HG03196 (cell line): ENCODE data around the gene ZNF587B.
"Not testable (repeated sequence)": the region's sequence is repeated elsewhere in the genome, so short reads cannot be mapped to it uniquely, and the experiment has no call there.

Experiments used
- ATAC-seq: cut with Tn5 transposase; IDR thresholded peaks from one replicate; pipeline ENCODE4 v1.9.1; 2021; ENCODE audit not compliant: unreplicated experiment

The ZNF587B gene

DNA sequence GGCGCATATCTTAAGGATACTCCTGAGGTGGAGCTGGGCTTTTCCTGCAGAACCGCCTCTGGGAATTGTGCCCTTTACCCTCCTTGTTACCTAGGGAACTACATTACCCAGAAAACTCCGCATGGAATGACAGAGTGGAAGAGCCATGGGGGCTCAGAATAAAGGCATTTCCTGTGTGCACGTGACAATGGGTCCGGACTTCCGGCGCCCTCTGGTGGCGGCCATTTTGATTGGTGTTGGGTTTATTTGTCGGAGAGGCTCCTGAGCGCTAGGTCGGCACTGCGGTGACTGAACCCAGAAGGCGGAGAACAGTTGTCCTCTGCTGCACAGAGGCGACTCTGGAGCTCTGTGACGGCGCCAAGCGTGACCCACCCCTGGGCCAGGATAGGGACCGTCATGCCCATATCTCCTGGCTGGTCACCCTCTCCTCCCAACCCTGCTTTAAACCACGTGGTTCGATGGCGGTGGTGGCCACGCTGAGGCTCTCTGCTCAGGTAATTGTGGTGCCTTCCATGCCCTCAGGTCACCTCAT, at the start of gene ZNF587B:
TSS of gene ZNF587B (plus strand) at position 229 of the 532 bp plus-strand sequence. CDS start at position 459, 230 bp downstream.
- ATAC-seq, result no peak

DNA sequence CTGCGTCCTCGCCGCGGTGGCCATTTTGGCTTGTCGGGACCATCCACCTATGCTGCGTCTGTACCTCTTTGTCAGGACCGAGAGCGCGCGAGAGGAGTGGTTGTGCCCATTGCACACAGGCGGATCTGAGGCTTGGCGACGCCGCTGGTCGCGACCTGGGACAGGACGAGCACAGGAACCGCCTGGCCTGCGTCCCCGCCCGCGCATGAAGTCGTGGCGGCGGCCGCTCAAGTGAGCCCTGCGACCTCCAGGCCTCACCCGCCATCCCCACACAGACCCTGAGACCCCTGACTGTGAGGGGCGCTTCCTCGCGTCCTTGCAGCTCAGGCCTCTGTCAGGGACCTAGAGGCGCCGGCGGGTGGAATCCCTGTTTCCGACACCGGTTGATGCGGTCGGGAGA, 43.8 kb upstream of the ZNF587B start:
- no peak for ATAC-seq

DNA sequence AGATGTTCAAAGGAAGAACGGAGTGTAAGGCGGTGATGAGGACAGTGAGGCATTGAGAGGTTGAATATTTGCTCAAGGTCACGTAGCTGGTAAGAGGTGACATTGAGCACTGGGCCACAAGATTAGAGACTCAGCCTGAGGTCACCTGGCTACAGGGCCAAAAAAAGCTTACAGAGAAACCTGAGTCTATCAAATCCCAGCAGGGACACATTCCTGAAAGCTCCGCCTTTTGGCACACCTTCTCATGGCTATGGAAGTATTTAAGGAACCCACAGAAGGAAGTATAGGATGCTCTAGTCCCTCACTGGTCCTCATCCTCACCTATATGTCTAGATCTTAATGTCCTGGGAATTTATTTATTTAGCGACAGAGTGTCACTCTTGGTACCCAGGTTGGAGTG, 43.2 kb upstream of the ZNF587B start:
- ATAC-seq, result no peak

DNA sequence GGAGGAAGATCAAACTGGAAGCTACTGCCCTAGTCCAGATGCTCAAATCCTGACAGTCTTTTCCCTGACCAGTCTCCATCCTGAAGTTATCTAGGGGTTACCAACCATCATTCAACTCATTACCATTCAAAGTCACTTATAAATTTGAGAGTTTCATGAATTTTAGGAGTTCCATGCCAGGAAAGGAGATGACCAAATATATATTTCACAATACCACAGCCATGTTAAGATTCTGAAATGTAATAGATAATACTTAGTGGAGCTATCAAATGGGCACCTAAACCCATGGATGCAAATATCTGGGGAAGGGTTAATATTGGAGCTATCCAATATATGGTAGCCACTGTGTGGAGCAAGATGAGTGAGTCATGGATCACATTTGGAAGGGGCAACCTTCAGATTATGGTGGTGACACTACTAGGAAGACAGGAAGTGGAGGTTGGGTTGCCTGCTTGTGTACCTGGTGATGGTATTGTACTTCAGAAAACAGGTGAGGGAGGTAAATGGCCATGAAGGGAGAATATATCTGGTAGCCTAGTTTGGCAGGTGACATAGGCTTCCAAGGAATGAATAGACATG, 41.9 kb upstream of the ZNF587B start:
- ATAC-seq, result no peak

DNA sequence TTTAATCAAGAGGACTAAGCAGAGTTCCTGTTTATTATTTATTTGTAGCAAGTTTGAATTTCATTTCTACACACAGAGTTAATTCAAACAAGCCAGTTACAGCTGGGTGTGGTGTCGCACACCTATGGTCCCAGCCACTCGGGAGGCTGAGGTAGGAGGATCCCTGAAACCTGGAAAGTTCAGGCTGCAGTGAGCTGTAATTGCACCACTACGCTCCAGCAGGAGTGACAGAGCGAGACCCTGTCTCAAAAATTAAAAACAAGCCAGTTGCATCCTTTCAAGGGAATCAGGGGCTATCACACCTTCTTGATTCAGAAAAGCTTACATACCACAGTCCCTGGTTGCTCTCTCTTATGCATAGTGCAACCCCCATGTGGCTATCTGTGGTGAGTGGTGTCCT, 40.8 kb upstream of the ZNF587B start:
- ATAC-seq, result no peak

DNA sequence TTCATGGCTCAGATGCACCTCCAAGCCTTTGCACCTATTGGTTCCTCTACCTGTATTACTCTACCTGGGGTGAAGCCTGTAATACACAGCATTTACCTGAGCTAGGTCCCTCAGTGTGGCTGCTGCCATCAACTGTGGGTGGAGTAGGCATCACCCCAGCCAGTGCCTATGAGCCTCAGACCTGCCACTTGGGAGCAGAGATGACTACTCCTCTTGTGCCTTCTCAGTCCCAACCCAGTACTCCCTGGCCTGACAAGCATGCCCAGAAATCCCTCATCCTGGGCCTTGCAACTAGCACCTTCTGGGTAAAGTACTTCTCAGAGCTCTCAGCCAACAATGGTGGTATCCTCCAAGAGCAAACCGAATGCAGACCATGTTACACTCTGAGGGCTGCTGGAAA, 33.5 kb upstream of the ZNF587B start:
- not testable (repeated sequence) for ATAC-seq

DNA sequence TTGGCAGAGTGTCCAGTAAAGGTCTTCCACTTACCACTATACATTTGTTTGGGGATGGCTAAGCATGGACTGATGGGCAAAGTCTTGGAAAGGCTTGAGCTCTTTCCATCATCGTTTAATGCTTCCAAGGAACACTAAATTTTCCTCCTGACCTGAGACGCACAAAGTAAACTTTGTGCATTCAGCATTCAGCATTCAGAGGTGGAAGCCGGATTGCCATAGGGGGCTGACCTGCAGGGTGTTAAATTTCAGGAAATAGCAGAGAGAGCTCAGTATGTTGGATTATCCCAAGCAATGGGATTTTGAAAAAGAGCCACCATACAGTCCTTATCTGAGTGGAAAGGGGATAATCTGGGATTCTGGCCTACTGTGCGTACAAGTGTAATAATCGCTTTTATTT, 29.4 kb upstream of the ZNF587B start:
- no peak for ATAC-seq

DNA sequence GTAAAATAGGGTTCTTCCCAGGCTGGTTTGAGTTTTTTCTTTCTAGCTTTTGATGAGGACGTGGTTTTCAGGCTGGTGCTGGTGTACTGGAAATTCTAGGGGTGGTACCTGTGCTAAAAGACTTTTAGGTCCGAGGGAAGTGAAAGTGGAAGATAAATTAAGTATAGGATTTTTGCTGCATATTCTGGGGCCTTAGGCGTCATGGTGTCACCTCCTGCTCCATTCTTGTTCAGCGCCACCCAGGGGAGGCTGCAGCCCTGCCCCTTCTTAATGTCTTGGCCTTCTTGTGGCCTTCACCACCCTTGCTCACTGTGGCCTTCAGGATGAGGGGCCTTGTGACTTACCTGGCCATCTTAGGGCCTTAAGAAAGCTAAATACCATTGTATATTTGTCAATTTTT, 27.8 kb upstream of the ZNF587B start:
- ATAC-seq, result no peak

DNA sequence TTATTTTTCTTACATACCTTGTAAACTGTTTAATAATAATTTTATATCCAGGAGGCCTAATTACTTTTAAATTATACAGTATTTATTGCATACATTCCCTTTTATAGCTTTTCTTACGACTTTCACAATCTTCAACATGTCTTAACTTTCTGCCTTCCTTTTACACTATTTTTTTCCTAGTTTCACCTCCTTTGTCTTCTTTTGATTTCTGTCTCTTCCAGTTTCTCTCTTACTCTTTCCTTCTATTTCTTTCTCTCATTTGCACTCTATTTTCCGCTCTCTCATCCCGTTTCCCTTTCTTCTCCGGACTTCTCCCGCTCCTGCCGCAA, 26.9 kb upstream of the ZNF587B start:
- ATAC-seq, result no peak

DNA sequence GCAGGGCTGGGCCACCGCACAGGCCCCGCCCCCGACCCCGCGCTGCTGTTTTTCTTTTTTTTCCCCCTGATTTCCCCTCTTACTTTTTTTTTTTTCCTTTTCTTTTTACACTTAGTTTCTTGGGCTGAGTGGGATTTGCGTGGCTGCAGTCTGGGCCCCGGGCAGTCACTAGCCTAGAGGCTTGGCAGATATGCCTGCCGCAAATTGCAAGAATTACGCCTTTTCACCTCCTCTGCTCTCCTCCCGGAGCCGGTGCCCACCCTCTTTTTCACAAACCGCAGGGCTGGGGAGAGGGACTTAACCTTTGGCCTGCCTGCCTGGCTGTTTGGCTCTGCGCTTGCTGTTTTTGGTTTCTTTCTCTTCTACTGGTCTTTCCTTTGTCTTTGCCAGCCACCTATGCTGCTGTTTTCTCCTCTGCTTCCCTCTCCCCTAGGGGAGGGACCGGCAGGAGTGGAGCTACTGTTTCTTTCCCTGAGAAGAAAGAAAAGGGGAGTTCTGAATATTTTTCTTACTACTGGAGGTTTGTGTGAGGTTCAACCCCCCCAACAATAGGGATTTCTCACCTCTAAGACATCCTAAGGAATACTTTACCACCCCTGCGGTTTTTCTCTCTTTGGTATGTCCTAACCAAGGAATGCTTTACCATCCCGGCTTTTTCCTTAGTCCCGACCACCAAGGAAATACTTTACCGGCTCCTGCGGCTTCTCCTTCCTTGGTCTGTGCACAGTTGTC, 26.3 kb upstream of the ZNF587B start:
- no peak for ATAC-seq

DNA sequence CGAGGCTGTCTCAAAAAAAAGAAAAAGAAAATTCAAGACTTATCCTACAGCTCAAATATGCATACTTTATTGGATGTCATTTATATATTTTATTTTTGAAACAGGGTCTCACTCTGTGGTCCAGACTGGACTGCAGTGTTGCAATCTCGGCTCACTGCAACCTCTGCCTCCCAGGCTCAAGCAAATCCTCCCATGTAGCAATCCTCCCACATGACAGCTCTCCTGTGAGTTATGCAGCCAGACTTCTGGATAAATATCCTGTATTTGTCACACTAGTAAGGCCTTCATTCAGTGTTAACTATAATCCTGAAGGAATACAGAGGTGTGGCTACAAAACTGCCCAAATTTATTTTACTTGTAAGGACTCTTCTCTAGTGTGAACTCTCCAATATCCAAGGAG, 22.6 kb upstream of the ZNF587B start:
- ATAC-seq, result no peak

DNA sequence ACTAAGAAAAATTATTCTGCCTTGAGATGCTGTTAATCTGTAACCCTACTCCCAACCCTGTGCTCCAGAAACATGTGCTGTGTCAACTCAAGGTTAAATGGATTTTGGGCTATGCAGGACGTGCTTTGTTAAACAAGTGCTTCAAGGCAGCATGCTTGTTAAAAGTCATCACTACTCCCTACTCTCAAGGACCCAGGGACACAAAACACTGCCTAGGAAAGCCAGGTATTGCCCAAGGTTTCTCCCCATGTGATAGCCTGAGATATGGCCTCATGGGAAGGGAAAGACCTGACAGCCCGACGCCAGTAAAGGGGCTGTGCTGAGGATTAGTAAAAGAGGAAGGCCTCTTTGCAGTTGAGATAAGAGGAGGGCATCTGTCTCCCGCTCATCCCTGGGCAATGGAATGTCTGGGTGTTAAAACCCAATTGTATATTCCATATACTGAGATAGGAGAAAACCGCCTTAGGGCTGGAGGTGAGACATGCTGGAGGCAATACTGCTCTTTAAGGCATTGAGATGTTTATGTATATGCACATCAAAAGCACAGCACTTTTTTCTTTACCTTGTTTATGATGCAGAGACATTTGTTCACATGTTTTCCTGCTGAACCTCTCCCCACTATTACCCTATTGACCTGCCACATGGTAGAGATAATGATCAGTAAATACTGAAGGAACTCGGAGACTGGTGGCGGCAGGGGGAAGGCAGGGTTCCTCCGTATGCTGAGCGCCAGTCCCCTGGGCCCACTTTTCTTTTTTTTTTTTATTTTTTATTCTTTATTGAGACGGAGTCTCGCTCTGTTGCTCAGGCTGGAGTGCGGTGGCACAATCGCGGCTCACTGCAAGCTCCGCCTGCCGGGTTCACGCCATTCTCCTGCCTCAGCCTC, 19.4 kb upstream of the ZNF587B start:
- not testable (repeated sequence) for ATAC-seq

DNA sequence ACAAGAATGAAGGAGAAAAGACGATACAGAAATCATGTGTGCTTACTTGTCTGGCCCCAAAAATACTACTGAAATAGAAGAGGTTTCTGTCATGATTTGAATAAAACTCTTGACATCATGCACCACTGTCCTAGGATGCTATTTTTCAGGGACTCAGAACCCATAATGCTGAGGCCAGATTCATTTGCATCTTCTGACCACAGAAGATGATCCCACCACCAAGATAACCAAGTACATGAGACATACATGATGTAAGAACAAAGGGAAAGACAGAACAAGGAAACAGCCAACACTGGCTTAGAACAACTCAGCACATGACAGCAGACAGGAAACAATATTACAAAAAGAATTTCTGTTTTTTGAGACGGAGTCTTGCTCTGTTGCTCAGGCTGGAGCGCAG, 17.9 kb upstream of the ZNF587B start:
- ATAC-seq, result no peak

DNA sequence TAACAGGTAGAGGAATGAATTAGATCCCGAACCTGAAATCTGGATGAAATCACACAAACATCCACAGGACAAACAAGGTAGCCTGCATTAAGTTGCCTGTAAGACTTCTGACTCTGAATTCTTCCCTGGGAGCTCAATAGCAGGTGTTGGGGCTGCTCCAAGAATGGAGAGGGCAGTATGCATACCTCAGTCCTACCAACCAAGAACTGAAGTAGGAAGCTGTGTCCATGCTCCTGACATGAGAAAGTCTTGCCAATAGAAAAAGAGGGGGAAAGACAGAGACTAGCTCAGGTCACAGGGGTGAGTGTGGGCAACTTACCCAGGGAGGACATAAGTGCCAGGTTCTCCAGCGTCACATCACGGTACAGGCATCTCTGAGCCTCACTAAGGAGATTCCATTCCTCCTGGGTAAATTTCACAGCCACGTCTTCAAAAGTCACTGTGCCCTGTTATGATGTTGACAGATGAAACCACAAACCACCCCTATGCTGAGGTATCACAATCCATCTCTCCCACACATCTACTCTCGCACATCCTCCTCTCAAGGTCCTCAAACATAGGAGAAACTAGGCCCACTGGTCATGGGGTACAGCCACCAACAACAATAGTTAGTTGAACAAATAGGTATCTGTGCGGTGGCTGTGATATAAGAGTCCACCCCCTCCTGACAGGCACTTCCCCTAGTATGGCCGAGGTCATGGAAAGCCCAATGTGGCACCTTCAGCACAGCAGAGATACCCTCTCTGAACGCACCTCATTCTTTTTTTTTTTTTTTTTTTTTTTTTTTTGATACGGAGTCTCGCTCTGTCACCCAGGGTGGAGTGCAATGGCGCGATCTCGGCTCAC, 16.9 kb upstream of the ZNF587B start:
- ATAC-seq, result not testable (repeated sequence)

DNA sequence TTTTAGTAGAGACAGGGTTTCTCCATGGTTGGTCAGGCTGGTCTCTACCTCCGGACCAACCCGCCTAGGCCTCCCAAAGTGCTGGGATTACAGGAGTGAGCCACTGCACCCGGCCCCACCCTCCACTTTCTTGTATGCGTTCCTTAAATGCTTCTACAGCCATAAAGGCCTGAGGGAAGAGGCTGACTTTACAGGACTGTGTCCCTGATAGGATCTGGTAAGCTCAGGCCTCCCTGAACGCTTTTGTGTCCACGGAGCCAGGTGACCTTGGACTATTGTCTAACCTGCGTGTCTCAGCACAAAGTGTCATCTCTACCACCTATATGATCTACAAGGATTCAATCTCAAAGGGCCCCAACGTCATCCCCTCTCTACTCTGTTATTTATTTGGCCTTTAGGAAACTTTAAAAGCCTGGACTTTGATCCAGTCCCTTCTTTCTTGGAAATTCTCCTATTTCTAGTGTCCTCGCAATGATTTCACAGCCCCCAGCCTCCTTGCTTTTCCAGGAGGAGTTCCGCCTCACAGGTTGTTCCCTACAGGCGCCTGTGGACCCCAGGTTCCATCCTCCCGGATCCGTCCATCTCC, 16.1 kb upstream of the ZNF587B start:
- ATAC-seq, result no peak

DNA sequence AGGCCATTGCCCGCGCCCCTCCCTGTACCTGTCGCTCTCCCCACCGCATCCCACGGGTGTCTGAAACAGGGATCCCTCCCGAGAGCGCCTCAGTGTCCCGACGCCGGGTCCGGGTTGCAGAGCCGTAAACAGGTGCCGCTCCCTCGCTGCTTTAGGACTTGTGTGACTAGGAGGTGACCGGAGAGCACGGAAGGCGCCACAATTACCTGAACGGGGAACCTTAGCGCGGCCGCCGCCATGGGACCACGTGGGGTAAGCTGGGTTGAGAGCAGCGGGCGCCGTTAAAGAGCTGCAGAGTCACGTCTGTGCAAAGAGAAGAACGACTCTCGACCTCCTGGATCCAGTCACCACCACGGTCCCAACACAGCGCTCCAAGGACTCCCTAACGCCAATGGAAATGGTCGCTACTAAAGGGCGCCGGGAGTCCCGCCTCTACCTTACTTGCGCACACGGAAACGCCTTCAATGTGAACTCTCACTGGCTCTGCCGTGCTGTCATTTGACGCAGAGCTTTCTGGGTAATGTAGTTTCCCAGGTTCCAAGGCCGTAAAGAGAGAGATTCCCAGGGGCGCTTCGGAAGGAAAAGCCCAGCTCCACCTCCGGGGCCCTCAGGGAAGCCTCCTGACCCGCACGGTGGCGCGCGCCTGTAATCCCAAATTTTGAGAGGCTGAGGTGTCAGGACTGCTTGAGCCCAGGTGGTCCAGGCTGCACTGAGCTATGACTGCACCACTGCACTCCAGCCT, 15.4 kb upstream of the ZNF587B start, which contains the start of gene ZNF552:
TSS of gene ZNF552 (minus strand) at position 409 of the 742 bp plus-strand sequence. CDS start at position 239, 170 bp downstream.
- peak; percentile 81 for ATAC-seq

DNA sequence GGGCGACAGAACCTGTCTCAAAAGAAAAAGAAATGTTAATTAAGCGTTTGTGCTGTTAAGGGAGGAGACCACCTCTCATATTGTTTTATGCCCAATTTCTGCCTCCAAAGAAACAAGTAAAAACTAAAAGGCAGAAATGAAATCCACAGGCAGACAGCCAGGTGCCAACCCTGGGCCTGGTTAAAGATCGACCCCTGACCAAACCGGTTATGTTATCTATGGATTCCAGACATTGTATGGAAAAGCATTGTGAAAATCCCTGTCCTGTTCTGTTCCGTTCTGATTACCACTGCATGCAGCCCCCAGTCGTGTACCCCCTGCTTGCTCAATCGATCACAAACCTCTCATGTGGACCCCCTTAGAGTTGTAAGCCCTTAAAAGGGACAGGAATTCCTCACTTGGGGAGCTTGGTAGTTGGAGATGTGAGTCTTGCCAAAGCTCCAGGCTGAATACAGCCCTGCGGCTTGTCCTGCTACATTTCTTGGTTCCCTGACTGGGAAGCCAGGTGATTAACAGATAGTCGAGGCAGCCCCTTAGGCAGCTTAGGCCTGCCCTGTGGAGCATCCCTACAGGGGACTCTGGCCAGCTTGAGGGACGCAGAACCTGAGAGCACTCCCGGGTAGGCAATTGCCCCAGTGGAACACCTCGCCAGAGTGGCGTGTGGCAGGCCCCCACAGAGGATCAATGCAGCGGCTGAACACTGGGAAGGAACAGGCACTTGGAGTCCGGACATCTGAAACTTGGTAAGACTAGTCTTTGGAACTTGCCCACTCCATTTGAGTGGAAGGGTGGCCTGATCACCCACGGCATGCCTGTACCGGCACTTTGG, 14.6 kb upstream of the ZNF587B start:
- ATAC-seq, result no peak

DNA sequence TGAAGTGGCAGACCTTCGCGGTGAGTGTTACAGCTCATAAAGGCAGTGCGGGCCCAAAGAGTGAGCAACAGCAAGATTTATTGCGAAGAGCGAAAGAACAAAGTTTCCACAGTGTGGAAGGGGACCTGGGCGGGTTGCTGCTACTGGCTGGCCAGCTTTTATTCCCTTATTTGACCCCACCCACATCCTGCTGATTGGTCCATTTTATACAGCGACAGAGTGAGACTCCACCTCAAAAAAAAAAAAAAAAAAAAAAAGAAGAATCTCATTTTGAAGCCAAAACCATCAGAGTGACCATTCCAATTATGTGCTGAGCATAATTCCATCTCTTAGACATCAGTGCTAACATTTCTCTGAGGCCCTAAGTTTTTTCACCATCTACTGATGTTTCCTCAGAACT, 13.4 kb upstream of the ZNF587B start:
- ATAC-seq, result no peak

DNA sequence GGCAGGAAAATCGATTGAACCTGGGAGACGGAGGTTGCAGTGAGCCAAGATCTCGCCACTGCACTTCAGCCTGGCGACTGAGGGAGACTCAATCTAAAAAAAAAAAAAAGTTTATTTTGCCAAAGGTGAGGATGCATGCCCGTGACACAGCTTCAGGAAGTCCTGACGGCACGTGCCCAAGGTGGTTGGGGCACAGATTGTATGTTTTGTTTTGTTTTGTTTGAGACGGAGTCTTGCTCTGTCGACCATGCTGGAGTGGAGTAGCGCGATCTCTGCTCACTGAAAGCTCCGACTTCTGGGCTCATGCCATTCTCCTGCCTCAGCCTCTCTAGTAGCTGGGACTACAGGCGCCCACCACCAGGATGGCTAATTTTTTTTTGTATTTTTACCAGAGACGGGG, 12.1 kb upstream of the ZNF587B start:
- ATAC-seq, result no peak
